ENCODE measurements around the gene CACNA1B.

CACNA1B gene

GRCh38 chr9:138072897-138073296 is 195.3 kb downstream of the CACNA1B start:
- TF ChIP-seq TAF1 (IDR thresholded peaks at IDR 0.05; ENCODE audit: low read depth) (no peak), NFIC (IDR thresholded peaks at IDR 0.05) (no peak), EP300 (IDR thresholded peaks at IDR 0.05; ENCODE audit: borderline replicate concordance) (no peak)

- TF ChIP-seq USF1 (IDR thresholded peaks at IDR 0.05): no peak
- no peak for TF ChIP-seq FOXM1 (IDR thresholded peaks at IDR 0.05; ENCODE audit: borderline replicate concordance, low read depth)
- TF ChIP-seq ZBTB7A (IDR thresholded peaks at IDR 0.05; ENCODE audit: low read depth): no peak
- no peak for TF ChIP-seq TCF12 (IDR thresholded peaks at IDR 0.05; ENCODE audit: low read depth)
- no peak for TF ChIP-seq TAF1 (IDR thresholded peaks at IDR 0.05; ENCODE audit: low read depth)
- TF ChIP-seq EP300 (IDR thresholded peaks at IDR 0.05; ENCODE audit: borderline replicate concordance): no peak
These were observed 195.8 kb downstream of the CACNA1B start for GRCh38 chr9:138073408-138073807.

- no peak for TF ChIP-seq TEAD4 (IDR thresholded peaks at IDR 0.05)
- no peak for TF ChIP-seq USF1 (IDR thresholded peaks at IDR 0.05)
- no peak for TF ChIP-seq CEBPB (IDR thresholded peaks at IDR 0.05)
These were observed 196.2 kb downstream of the CACNA1B start for GRCh38 chr9:138073808-138074207.

- no peak for TF ChIP-seq TCF12 (IDR thresholded peaks at IDR 0.05; ENCODE audit: low read depth)
These were observed 196.9 kb downstream of the CACNA1B start for GRCh38 chr9:138074516-138074915.

- TF ChIP-seq TAF1 (IDR thresholded peaks at IDR 0.05; ENCODE audit: low read depth): no peak
- no peak for TF ChIP-seq RAD21 (IDR thresholded peaks at IDR 0.05; ENCODE audit: low read depth)
- TF ChIP-seq TEAD4 (IDR thresholded peaks at IDR 0.05): no peak
- TF ChIP-seq NFIC (IDR thresholded peaks at IDR 0.05): no peak
- no peak for TF ChIP-seq EP300 (IDR thresholded peaks at IDR 0.05; ENCODE audit: borderline replicate concordance)
- TF ChIP-seq EGR1 (IDR thresholded peaks at IDR 0.05): no peak
- no peak for TF ChIP-seq MAX (IDR thresholded peaks at IDR 0.05)
- TF ChIP-seq REST (IDR thresholded peaks at IDR 0.05; ENCODE audit: low read depth): no peak
- no peak for TF ChIP-seq TCF12 (IDR thresholded peaks at IDR 0.05; ENCODE audit: low read depth)
These were observed 197.9 kb downstream of the CACNA1B start for GRCh38 chr9:138075496-138075895.

- TF ChIP-seq FOXM1 (IDR thresholded peaks at IDR 0.05; ENCODE audit: borderline replicate concordance, low read depth) (no peak), TCF12 (IDR thresholded peaks at IDR 0.05; ENCODE audit: low read depth) (no peak), EGR1 (IDR thresholded peaks at IDR 0.05) (no peak), TEAD4 (IDR thresholded peaks at IDR 0.05) (no peak), ZBTB7A (IDR thresholded peaks at IDR 0.05; ENCODE audit: low read depth) (no peak), CREB1 (IDR thresholded peaks at IDR 0.05; ENCODE audit: low read depth) (no peak), CEBPB (IDR thresholded peaks at IDR 0.05) (no peak), TAF1 (IDR thresholded peaks at IDR 0.05; ENCODE audit: low read depth) (no peak), MAX (IDR thresholded peaks at IDR 0.05) (no peak), REST (IDR thresholded peaks at IDR 0.05; ENCODE audit: low read depth) (no peak), USF1 (IDR thresholded peaks at IDR 0.05) (no peak), RAD21 (IDR thresholded peaks at IDR 0.05; ENCODE audit: low read depth) (no peak), EP300 (IDR thresholded peaks at IDR 0.05; ENCODE audit: borderline replicate concordance) (no peak), NFIC (IDR thresholded peaks at IDR 0.05) (no peak), YY1 (IDR thresholded peaks at IDR 0.05; ENCODE audit: low read depth) (no peak)
These were observed 198.5 kb downstream of the CACNA1B start for GRCh38 chr9:138075961-138076649.

Data from Ishikawa (cell line).